Progenitor cell of endocrine pancreas (in vitro differentiated cells): ENCODE data around the gene FAM32A. TPM values are rescaled to one million over a fixed set of nuclear protein-coding genes. Genes with fewer than 3 reads are reported as not detected.

Source experiments
- DNase-seq: peaks from one replicate; pipeline ENCODE4 v3.0.0; 2021; ENCODE audit warnings: low spot score; ENCODE audit not compliant: unreplicated experiment
- H3K27ac Mint-ChIP-seq: 2 replicates; pipeline ENCODE4 v1.8.0; 2021; ENCODE audit warnings: mild to moderate bottlenecking, moderate library complexity, mixed read lengths
- H3K27me3 Mint-ChIP-seq: 2 replicates; pipeline ENCODE4 v1.8.0; 2021; ENCODE audit warnings: mixed read lengths
- H3K36me3 Mint-ChIP-seq: 2 replicates; pipeline ENCODE4 v1.8.0; 2022; ENCODE audit warnings: mixed read lengths; ENCODE audit not compliant: insufficient read depth
- H3K4me1 Mint-ChIP-seq: 2 replicates; pipeline ENCODE4 v1.8.0; 2021; ENCODE audit warnings: low read depth, mixed read lengths
- H3K4me3 Mint-ChIP-seq: 2 replicates; pipeline ENCODE4 v1.8.0; 2021; ENCODE audit warnings: low read depth, mild to moderate bottlenecking, moderate library complexity, mixed read lengths
- H3K9me3 Mint-ChIP-seq: 2 replicates; pipeline ENCODE4 v1.8.0; 2021; ENCODE audit warnings: low read depth, mixed read lengths
- total RNA-seq: library from RNA; stranded (reverse); gene quantifications from 2 replicates; pipeline ENCODE4 v1.2.1, GENCODE V29; 2021
- TF ChIP-seq, protein P1 (sequence below): fragments of 200-600 bp; sonication (generic); IDR thresholded peaks from one replicate; pipeline ENCODE4 v1.5.0; 2021; ENCODE audit warnings: antibody characterized with exemption, mild to moderate bottlenecking; ENCODE audit not compliant: unreplicated experiment

Gene FAM32A
- total RNA-seq, 1 donor from 2014 or later = 91.6 TPM

DNA sequence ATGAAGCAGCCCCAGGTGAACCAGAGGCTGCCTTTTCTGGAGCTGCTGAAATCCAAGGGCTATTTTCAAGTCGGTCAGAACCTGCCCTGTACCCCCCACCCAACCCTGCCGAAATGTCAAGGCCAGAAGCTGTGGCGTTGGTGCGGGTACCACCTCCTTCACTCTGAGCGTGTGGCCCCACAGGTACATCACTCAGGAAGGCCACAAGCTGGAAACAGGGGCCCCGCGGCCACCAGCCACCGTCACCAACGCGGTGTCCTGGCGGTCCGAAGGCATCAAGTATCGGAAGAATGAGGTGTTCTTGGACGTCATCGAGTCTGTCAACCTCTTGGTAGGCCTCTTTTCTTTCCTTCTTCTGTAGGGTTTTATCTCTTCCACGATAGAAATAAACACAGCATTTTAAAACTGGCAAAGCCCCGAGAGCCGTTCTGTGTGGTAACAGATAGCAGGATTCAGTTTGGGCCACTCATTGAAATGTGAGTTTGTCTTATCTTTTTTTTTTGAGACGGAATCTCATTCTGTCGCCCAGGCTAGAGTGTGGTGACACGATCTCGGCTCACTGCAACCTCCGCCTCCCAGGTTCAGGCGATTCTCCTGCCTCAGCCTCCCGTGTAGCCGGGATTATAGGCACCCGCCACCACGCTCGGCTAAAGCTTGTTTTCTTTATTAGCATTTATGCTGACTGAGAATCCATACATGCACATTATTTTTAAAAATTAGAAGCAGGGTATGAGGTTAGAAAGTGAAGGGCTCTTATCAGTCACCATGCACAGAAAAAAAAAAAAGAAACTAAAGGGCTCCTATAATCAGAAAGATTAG is 23.8 kb downstream of the FAM32A start:
- peak overlapping the region; percentile 81 for H3K27ac Mint-ChIP-seq
- DNase-seq = no peak
- TF ChIP-seq, protein P1, sequence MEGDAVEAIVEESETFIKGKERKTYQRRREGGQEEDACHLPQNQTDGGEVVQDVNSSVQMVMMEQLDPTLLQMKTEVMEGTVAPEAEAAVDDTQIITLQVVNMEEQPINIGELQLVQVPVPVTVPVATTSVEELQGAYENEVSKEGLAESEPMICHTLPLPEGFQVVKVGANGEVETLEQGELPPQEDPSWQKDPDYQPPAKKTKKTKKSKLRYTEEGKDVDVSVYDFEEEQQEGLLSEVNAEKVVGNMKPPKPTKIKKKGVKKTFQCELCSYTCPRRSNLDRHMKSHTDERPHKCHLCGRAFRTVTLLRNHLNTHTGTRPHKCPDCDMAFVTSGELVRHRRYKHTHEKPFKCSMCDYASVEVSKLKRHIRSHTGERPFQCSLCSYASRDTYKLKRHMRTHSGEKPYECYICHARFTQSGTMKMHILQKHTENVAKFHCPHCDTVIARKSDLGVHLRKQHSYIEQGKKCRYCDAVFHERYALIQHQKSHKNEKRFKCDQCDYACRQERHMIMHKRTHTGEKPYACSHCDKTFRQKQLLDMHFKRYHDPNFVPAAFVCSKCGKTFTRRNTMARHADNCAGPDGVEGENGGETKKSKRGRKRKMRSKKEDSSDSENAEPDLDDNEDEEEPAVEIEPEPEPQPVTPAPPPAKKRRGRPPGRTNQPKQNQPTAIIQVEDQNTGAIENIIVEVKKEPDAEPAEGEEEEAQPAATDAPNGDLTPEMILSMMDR = no peak
- H3K4me1 Mint-ChIP-seq = peaks cover 5% of the 10 kb centered on the region
- no peaks in the 10 kb centered on the region for H3K27me3 Mint-ChIP-seq
- H3K9me3 Mint-ChIP-seq = no peaks in the 10 kb centered on the region
- no peak overlapping the region for H3K4me3 Mint-ChIP-seq
- H3K36me3 Mint-ChIP-seq = peaks cover 36% of the 10 kb centered on the region

DNA sequence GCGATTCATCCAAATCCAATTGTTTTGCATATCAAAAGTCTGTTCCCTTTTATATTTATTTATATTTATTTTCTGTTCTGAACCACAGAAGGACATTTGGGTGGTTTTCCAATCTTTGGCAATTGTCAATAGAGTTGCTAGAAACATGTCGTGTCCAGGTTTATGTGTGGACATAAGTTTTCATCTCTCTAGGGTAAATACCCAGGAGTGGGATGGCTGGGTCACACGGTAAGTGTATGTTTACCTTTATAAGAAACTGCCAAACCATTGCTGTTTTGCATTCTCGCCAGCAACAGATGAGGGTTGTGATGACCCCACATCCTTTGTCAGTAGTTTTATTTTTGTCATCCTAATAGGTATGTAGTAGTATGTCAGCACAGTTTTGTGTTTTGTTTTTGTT is 25.0 kb downstream of the FAM32A start:
- no peaks in the 10 kb centered on the region for H3K9me3 Mint-ChIP-seq
- TF ChIP-seq, protein P1 = no peak
- H3K27me3 Mint-ChIP-seq = no peaks in the 10 kb centered on the region
- peaks cover 5% of the 10 kb centered on the region for H3K4me1 Mint-ChIP-seq
- no peak for DNase-seq
- no peak overlapping the region for H3K4me3 Mint-ChIP-seq
- peaks cover 36% of the 10 kb centered on the region for H3K36me3 Mint-ChIP-seq
- no peak overlapping the region for H3K27ac Mint-ChIP-seq

DNA sequence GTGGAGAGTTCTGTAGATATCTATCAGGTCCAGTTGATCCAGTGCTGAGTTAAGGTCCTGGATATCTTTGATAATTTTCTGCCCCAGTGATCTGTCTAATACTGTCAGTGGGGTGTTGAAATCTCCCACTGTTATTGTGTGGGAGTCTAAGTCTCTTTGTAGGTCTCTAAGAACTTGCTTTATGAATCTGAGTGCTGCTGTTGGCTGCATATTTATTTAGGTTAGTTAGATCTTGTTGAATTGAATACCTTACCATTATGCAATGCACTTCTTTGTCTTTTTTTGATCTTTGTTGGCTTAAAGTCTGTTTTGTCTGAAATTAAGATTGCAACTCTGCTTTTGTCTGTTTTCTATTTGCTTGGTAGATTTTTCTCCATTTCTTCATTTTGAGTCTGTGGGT is 27.9 kb downstream of the FAM32A start:
- TF ChIP-seq, protein P1 = no peak
- DNase-seq = no peak
- peaks cover 5% of the 10 kb centered on the region for H3K4me1 Mint-ChIP-seq
- H3K36me3 Mint-ChIP-seq = peaks cover 43% of the 10 kb centered on the region
- H3K27me3 Mint-ChIP-seq = no peaks in the 10 kb centered on the region
- no peaks in the 10 kb centered on the region for H3K9me3 Mint-ChIP-seq
- H3K27ac Mint-ChIP-seq = no peak overlapping the region
- H3K4me3 Mint-ChIP-seq = no peak overlapping the region

DNA sequence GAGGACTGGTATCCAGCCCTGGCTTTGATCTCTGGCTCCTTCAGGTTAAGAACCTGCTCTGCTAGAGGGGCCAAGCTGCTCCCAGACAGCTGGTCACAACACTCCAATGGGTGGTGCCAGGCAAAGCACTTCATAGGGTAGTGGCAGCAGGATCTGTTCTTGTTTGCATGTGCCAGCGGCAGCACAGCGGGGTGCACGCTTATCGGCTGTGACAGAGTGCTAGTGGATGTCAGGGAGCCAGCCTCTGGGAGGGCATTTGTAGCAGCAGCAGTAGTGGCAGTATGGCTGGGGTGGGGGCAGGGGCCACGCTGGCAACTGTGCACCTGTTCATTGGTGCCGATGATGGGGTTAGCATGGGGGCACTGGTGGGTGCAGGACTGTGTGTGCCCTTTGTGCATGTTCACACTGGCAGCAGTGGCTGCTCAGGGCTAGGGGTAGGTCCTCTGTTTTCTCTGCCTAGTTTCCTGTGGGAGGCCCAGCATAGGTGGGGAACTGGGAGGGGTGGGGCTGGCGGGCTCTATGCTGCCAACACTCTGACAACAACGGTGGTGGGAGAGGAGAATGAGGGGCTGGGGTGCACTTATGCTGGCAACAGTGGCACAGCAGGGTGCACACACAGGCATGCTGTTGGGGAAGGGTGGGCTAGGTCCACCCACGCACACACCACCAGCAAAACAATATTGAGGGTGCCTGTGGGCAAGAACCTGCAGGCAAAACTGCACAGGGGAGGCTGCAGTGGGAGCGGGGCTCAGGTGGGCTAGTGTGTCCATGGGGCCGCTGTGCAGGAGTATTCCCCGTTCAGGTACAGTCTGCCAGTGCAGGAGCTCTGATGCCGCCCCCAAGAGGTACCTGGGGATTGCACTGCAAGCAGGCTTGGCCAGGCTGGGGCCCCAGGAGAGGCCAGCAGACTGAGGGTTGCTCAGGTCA is 31.8 kb downstream of the FAM32A start:
- Mint-ChIP-seq H3K27ac (no peak overlapping the region), H3K9me3 (peaks cover 12% of the 10 kb centered on the region), H3K4me3 (no peak overlapping the region), H3K4me1 (no peaks in the 10 kb centered on the region), H3K36me3 (peaks cover 53% of the 10 kb centered on the region), H3K27me3 (no peaks in the 10 kb centered on the region)
- no peak for DNase-seq
- TF ChIP-seq, protein P1 = no peak

DNA sequence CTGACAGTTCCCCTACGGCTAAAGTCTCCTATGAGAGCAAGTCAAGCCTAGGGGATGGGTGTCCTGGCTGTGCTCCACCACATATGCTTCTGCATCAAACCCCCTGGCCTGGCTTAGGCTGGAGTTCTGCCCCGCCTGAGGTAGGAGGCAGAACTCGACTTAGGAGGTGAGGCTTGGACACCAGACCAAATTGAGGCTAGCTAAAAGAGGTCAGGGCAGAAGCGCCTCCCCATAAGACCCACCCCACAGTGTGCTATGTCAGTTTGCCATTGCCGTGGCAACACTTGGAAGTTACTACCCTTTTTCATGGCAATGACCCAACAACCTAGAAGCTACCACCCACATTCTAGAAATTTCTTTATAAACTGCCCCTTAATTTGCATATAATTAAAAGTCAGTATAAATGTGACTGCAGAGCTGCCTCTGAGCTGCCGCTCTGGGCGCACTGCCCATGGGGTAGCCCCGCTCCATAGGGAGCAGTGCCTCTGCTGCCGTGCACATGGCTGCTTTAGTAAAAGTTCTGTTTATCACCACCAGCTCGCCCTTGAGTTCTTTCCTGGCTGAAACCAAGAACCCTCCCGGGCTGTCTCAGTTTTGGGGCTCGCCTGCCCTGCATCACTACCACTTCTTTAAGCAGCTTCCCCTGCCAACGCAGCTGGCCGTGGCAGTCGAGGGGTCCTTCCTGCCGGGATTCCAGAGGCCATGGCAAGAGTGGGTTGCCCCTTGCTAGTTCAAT is 32.7 kb downstream of the FAM32A start:
- TF ChIP-seq, protein P1 = no peak
- no peaks in the 10 kb centered on the region for H3K27me3 Mint-ChIP-seq
- H3K9me3 Mint-ChIP-seq = peaks cover 12% of the 10 kb centered on the region
- H3K27ac Mint-ChIP-seq = peak overlapping the region; percentile 49
- H3K4me1 Mint-ChIP-seq = no peaks in the 10 kb centered on the region
- no peak for DNase-seq
- H3K36me3 Mint-ChIP-seq = peaks cover 51% of the 10 kb centered on the region
- H3K4me3 Mint-ChIP-seq = no peak overlapping the region
